ENCODE results near the gene CAMKK1.
A peak's percentile ranks its signal among the peaks of the same experiment; 100 is the strongest.
"Not testable (repeated sequence)": the region's sequence is repeated elsewhere in the genome, so short reads cannot be mapped to it uniquely, and the experiment has no call there.

CAMKK1 gene

GRCh38 chr17:3845291-3845620 lies 47.6 kb downstream of the CAMKK1 start:
- no peak for TF ChIP-seq CTCF (IDR thresholded peaks at IDR 0.05; ENCODE audit: low read depth, low read length)
- peak overlapping the region; percentile 88 for H3K4me3 ChIP-seq (ENCODE audit: low read depth, low read length)

- not testable (repeated sequence) for H3K4me3 ChIP-seq (ENCODE audit: low read depth, low read length)
These were observed 48.3 kb downstream of the CAMKK1 start for GRCh38 chr17:3844556-3844955.

DNA sequence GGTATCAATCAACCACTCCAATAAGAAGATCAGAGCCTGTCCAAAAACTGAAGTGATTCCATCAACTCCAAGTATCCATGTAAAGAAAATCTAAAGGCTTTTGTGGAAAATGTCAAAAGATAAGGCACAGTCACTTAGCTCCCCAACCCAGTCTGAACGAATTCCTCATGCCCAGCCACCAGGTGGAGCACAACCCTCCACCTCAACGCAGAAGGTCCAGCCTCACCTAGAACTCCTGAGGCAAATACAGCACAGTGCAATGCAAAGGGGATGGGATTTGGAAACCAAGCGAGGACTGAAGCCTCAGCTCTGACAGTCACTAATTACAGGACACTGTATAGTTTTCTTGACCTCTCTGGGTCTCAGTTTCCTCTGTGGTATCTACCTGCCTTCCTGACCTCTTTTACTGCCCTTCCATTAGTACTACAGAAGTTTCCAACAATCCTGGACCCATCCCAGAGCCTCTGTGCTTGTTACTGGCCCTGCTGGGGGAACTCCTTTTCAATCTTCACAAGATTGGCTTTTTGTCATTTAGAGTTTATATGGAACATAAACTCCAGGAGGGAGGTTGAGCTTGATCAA lies 48.8 kb downstream of the CAMKK1 start:
- peak; percentile 57; the same call in 1 of the 2 replicates for TF ChIP-seq CTCF (IDR thresholded peaks at IDR 0.05; ENCODE audit: low read depth, low read length)
- H3K4me3 ChIP-seq (ENCODE audit: low read depth, low read length) = no peak overlapping the region

GRCh38 chr17:3838206-3838605 lies 54.6 kb downstream of the CAMKK1 start:
- TF ChIP-seq CTCF (IDR thresholded peaks at IDR 0.05; ENCODE audit: low read depth, low read length) = no peak
- no peak overlapping the region for H3K4me3 ChIP-seq (ENCODE audit: low read depth, low read length)

- H3K4me3 ChIP-seq (ENCODE audit: low read depth, low read length) = no peak overlapping the region
These were observed 56.3 kb downstream of the CAMKK1 start for GRCh38 chr17:3836551-3836950.

GRCh38 chr17:3835410-3836229 lies 57.2 kb downstream of the CAMKK1 start:
- H3K4me3 ChIP-seq (ENCODE audit: low read depth, low read length) = no peak overlapping the region
- no peak for TF ChIP-seq CTCF (IDR thresholded peaks at IDR 0.05; ENCODE audit: low read depth, low read length)

More at GRCh38 chr17:3836551-3836950, 56.3 kb downstream of the CAMKK1 start:
- TF ChIP-seq CTCF (IDR thresholded peaks at IDR 0.05; ENCODE audit: low read depth, low read length) = no peak

- no peak for TF ChIP-seq CTCF (IDR thresholded peaks at IDR 0.05; ENCODE audit: low read depth, low read length)
- no peak overlapping the region for H3K4me3 ChIP-seq (ENCODE audit: low read depth, low read length)
These were observed 58.0 kb downstream of the CAMKK1 start for GRCh38 chr17:3834811-3835210.

Measured in WI38 (cell line).